WTC11 (cell line): ENCODE measurements around the gene FMNL2. TPM values are rescaled to one million over a fixed set of nuclear protein-coding genes. Genes with fewer than 3 reads are reported as not detected.

Source experiments
- ATAC-seq: fragments of 200-7000 bp; cut with Tn5 transposase; 2 replicates; pipeline ENCODE4 v1.10.0; 2021; ENCODE audit warnings: mild to moderate bottlenecking, moderate library complexity
- CTCF ChIA-PET: fragments of 300-600 bp; sonication (Branson Sonifier 250); formaldehyde crosslinking; loops from one replicate; lab custom pipeline; 2021; ENCODE audit warnings: antibody characterized with exemption; lab: Charles Lee
- POLR2A ChIA-PET: fragments of 350-600 bp; sonication (Branson Sonifier 250); formaldehyde crosslinking; loops from one replicate; lab custom pipeline; 2021; ENCODE audit warnings: antibody characterized with exemption; lab: Charles Lee
- DNase-seq: peaks from one replicate; pipeline ENCODE4 v3.0.0; 2021; ENCODE audit warnings: low spot score
- H3K27ac Mint-ChIP-seq: 2 replicates; pipeline ENCODE4 v1.8.0; 2021; ENCODE audit warnings: mixed read lengths
- H3K27me3 Mint-ChIP-seq: 2 replicates; pipeline ENCODE4 v1.8.0; 2021; ENCODE audit warnings: low read depth, mild to moderate bottlenecking, moderate library complexity, mixed read lengths
- H3K36me3 Mint-ChIP-seq: 2 replicates; pipeline ENCODE4 v1.8.0; 2021; ENCODE audit warnings: mixed read lengths
- H3K4me1 Mint-ChIP-seq: 2 replicates; pipeline ENCODE4 v1.8.0; 2022; ENCODE audit warnings: mixed read lengths
- H3K4me3 Mint-ChIP-seq: 2 replicates; pipeline ENCODE4 v1.8.0; 2021; ENCODE audit warnings: mild to moderate bottlenecking, moderate library complexity, mixed read lengths
- H3K9me3 Mint-ChIP-seq: 2 replicates; pipeline ENCODE4 v1.8.0; 2021; ENCODE audit warnings: mixed read lengths
- NFYB ChIP-seq: sonication (generic); formaldehyde crosslinking; conservative IDR thresholded peaks from 2 replicates; pipeline ENCODE4 v1.8.0; 2022; ENCODE audit warnings: low read depth, missing genetic modification reagents
- NR1H2 ChIP-seq: sonication (generic); formaldehyde crosslinking; IDR thresholded peaks from 2 replicates; pipeline ENCODE4 v1.9.0; 2021; ENCODE audit warnings: mild to moderate bottlenecking, moderate library complexity, missing genetic modification reagents
- TCF7 ChIP-seq: sonication (generic); formaldehyde crosslinking; IDR thresholded peaks from 2 replicates; pipeline ENCODE4 v1.8.0; 2022; ENCODE audit warnings: mild to moderate bottlenecking, low read depth, missing genetic modification reagents, moderate library complexity
- TEAD1 ChIP-seq: sonication (generic); formaldehyde crosslinking; IDR thresholded peaks from 2 replicates; pipeline ENCODE4 v1.8.0; 2022; ENCODE audit warnings: mild to moderate bottlenecking, missing genetic modification reagents
- ZBTB21 ChIP-seq: sonication (generic); formaldehyde crosslinking; IDR thresholded peaks from 2 replicates; pipeline ENCODE4 v1.8.1; 2023; ENCODE audit warnings: mild to moderate bottlenecking, missing genetic modification reagents, borderline replicate concordance
- total RNA-seq: library from RNA; stranded (reverse); gene quantifications from 3 replicates; pipeline ENCODE4 v1.2.3, GENCODE V29; 2021
- TF ChIP-seq, protein P1 (sequence below): fragments of 250-450 bp; sonication (Bioruptor Pico); IDR thresholded peaks from 2 replicates; pipeline ENCODE4 v1.8.0; 2021; ENCODE audit warnings: mild to moderate bottlenecking
- TF ChIP-seq, protein P2 (sequence below): fragments of 250-450 bp; sonication (Bioruptor Pico); conservative IDR thresholded peaks from 2 replicates; pipeline ENCODE4 v1.9.0; 2021; ENCODE audit warnings: mild to moderate bottlenecking
- TF ChIP-seq, protein P3 (sequence below): fragments of 250-450 bp; sonication (Bioruptor Pico); IDR thresholded peaks from 2 replicates; pipeline ENCODE4 v1.9.0; 2021; ENCODE audit warnings: moderate library complexity, mild to moderate bottlenecking, inconsistent platforms, borderline replicate concordance
- TF ChIP-seq, protein P4 (sequence below): sonication (generic); formaldehyde crosslinking; IDR thresholded peaks from 2 replicates; pipeline ENCODE4 v1.8.0; 2023; ENCODE audit warnings: mild to moderate bottlenecking, missing genetic modification reagents
- TF ChIP-seq, protein P5 (sequence below): sonication (generic); formaldehyde crosslinking; IDR thresholded peaks from 2 replicates; pipeline ENCODE4 v1.8.1; 2023; ENCODE audit warnings: mild to moderate bottlenecking, missing genetic modification reagents, moderate library complexity
- TF ChIP-seq, protein P6 (sequence below): sonication (generic); formaldehyde crosslinking; IDR thresholded peaks from 2 replicates; pipeline ENCODE4 v1.8.1; 2023; ENCODE audit warnings: mild to moderate bottlenecking, missing genetic modification reagents
- TF ChIP-seq, protein P7 (sequence below): sonication (generic); formaldehyde crosslinking; IDR thresholded peaks from 2 replicates; pipeline ENCODE4 v1.8.1; 2023; ENCODE audit warnings: mild to moderate bottlenecking, missing genetic modification reagents, borderline replicate concordance
- TF ChIP-seq, protein P8 (sequence below): sonication (generic); formaldehyde crosslinking; IDR thresholded peaks from 2 replicates; pipeline ENCODE4 v1.8.1; 2022; ENCODE audit warnings: missing genetic modification reagents, borderline replicate concordance
- TF ChIP-seq, protein P9 (sequence below): sonication (generic); formaldehyde crosslinking; IDR thresholded peaks from 2 replicates; pipeline ENCODE4 v1.8.1; 2022; ENCODE audit warnings: mild to moderate bottlenecking, missing genetic modification reagents, moderate library complexity, borderline replicate concordance
- TF ChIP-seq, protein P10 (sequence below): fragments of 200-600 bp; IDR thresholded peaks from 2 replicates; pipeline ENCODE4 v1.8.0; 2022; ENCODE audit warnings: antibody characterized with exemption

Gene FMNL2
- total RNA-seq, 1 experiment from 2014 or later: 43.0 TPM

DNA sequence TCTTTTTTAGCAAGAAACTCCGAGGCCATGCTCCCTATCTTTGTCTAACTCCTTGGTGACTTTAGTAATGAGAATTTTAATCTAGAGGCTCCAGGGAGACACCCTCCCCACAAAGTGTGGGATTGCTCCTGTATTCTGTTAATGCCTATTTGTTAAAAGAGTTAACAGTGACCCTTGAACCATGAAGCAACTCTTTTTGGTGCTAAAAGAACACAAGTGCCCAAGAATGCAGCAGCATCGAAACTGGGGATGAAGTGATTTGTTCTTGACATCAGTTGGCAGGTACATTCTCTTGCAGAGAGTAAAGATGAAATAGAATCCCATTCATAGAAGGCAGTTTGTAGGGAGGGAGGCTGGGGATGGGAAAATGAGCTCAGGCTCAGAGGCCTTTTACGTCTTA is 50.0 kb downstream of the FMNL2 start:
- H3K36me3 Mint-ChIP-seq: peaks cover 12% of the 10 kb centered on the region
- no peak for ATAC-seq
- H3K4me1 Mint-ChIP-seq: peaks cover 57% of the 10 kb centered on the region
- no peak overlapping the region for H3K27ac Mint-ChIP-seq
- no peak for DNase-seq
- CTCF ChIA-PET: no interaction called here
- POLR2A ChIA-PET: no interaction called here
- peaks cover 12% of the 10 kb centered on the region for H3K9me3 Mint-ChIP-seq
- H3K27me3 Mint-ChIP-seq: no peaks in the 10 kb centered on the region
- no peak overlapping the region for H3K4me3 Mint-ChIP-seq
- TF ChIP-seq NFYB (CRISPR knock-in tag): no peak
- TF ChIP-seq TCF7 (CRISPR knock-in tag): no peak
- TF ChIP-seq, protein P1, sequence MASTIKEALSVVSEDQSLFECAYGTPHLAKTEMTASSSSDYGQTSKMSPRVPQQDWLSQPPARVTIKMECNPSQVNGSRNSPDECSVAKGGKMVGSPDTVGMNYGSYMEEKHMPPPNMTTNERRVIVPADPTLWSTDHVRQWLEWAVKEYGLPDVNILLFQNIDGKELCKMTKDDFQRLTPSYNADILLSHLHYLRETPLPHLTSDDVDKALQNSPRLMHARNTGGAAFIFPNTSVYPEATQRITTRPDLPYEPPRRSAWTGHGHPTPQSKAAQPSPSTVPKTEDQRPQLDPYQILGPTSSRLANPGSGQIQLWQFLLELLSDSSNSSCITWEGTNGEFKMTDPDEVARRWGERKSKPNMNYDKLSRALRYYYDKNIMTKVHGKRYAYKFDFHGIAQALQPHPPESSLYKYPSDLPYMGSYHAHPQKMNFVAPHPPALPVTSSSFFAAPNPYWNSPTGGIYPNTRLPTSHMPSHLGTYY (CRISPR knock-in tag): no peak
- TF ChIP-seq, protein P2, sequence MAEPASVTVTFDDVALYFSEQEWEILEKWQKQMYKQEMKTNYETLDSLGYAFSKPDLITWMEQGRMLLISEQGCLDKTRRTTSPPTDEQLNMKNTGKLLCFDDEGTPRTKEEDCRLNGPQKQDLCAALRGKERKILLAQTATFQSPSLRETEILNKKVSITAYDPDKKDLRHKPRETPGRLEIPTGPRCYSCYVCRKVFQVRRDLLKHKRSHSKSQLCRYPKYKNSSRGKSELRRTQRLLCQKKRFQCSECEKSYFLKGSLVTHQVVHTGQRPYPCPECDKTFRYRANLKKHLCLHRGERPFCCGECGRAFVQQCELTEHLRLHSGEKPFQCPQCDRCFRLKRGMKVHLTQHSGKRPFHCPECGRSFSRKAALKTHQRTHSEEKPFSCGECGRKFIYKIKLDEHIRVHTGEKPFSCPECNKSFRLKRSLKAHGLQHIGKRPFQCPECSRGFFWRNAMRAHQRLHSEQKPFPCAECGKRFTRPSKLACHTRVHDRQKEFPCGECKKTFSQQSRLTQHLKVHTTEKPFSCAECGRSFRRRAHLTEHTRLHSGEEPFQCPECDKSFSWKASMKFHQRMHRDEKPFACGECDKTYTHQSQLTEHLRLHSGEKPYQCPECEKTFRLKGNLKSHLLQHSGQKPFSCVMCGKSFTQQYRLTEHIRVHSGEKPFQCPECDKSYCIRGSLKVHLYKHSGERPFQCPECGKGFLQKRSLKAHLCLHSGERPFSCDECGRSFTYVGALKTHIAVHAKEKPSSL (CRISPR knock-in tag): no peak
- no peak for TF ChIP-seq NR1H2 (CRISPR knock-in tag)
- TF ChIP-seq, protein P3, sequence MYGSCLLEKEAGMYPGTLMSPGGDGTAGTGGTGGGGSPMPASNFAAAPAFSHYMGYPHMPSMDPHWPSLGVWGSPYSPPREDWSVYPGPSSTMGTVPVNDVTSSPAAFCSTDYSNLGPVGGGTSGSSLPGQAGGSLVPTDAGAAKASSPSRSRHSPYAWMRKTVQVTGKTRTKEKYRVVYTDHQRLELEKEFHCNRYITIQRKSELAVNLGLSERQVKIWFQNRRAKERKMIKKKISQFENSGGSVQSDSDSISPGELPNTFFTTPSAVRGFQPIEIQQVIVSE: no peak
- TF ChIP-seq, protein P4, sequence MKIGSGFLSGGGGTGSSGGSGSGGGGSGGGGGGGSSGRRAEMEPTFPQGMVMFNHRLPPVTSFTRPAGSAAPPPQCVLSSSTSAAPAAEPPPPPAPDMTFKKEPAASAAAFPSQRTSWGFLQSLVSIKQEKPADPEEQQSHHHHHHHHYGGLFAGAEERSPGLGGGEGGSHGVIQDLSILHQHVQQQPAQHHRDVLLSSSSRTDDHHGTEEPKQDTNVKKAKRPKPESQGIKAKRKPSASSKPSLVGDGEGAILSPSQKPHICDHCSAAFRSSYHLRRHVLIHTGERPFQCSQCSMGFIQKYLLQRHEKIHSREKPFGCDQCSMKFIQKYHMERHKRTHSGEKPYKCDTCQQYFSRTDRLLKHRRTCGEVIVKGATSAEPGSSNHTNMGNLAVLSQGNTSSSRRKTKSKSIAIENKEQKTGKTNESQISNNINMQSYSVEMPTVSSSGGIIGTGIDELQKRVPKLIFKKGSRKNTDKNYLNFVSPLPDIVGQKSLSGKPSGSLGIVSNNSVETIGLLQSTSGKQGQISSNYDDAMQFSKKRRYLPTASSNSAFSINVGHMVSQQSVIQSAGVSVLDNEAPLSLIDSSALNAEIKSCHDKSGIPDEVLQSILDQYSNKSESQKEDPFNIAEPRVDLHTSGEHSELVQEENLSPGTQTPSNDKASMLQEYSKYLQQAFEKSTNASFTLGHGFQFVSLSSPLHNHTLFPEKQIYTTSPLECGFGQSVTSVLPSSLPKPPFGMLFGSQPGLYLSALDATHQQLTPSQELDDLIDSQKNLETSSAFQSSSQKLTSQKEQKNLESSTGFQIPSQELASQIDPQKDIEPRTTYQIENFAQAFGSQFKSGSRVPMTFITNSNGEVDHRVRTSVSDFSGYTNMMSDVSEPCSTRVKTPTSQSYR (CRISPR knock-in tag): no peak
- no peak for TF ChIP-seq TEAD1 (CRISPR knock-in tag)
- TF ChIP-seq, protein P5, sequence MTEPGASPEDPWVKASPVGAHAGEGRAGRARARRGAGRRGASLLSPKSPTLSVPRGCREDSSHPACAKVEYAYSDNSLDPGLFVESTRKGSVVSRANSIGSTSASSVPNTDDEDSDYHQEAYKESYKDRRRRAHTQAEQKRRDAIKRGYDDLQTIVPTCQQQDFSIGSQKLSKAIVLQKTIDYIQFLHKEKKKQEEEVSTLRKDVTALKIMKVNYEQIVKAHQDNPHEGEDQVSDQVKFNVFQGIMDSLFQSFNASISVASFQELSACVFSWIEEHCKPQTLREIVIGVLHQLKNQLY (CRISPR knock-in tag): no peak

DNA sequence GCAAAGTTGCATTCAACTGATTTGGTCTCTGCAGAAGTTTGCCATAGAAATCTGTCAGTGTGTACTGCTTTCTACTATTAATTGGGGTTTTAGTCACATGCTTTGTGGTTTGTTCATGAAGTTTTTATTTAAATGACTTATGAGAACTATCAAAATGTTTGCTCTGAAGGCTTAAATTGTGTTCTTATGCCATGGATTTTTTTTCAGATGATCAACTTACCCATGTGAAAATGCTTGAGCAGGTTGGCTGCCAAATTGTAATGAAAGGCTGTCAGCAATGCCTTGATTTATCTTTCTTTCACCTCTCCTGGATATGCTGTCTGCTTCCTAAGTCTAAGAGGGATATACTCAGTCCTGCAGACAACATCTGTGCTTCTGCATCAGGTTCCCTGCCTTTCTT is 50.7 kb downstream of the FMNL2 start:
- ChIA-PET CTCF (no interaction called here), POLR2A (no interaction called here)
- peaks cover 13% of the 10 kb centered on the region for H3K36me3 Mint-ChIP-seq
- H3K4me3 Mint-ChIP-seq: no peak overlapping the region
- no peak overlapping the region for H3K27ac Mint-ChIP-seq
- H3K27me3 Mint-ChIP-seq: no peaks in the 10 kb centered on the region
- ATAC-seq: no peak
- peaks cover 50% of the 10 kb centered on the region for H3K4me1 Mint-ChIP-seq
- peaks cover 15% of the 10 kb centered on the region for H3K9me3 Mint-ChIP-seq
- no peak for DNase-seq
- TF ChIP-seq, protein P6, sequence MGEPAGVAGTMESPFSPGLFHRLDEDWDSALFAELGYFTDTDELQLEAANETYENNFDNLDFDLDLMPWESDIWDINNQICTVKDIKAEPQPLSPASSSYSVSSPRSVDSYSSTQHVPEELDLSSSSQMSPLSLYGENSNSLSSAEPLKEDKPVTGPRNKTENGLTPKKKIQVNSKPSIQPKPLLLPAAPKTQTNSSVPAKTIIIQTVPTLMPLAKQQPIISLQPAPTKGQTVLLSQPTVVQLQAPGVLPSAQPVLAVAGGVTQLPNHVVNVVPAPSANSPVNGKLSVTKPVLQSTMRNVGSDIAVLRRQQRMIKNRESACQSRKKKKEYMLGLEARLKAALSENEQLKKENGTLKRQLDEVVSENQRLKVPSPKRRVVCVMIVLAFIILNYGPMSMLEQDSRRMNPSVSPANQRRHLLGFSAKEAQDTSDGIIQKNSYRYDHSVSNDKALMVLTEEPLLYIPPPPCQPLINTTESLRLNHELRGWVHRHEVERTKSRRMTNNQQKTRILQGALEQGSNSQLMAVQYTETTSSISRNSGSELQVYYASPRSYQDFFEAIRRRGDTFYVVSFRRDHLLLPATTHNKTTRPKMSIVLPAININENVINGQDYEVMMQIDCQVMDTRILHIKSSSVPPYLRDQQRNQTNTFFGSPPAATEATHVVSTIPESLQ (CRISPR knock-in tag): no peak
- TF ChIP-seq, protein P7, sequence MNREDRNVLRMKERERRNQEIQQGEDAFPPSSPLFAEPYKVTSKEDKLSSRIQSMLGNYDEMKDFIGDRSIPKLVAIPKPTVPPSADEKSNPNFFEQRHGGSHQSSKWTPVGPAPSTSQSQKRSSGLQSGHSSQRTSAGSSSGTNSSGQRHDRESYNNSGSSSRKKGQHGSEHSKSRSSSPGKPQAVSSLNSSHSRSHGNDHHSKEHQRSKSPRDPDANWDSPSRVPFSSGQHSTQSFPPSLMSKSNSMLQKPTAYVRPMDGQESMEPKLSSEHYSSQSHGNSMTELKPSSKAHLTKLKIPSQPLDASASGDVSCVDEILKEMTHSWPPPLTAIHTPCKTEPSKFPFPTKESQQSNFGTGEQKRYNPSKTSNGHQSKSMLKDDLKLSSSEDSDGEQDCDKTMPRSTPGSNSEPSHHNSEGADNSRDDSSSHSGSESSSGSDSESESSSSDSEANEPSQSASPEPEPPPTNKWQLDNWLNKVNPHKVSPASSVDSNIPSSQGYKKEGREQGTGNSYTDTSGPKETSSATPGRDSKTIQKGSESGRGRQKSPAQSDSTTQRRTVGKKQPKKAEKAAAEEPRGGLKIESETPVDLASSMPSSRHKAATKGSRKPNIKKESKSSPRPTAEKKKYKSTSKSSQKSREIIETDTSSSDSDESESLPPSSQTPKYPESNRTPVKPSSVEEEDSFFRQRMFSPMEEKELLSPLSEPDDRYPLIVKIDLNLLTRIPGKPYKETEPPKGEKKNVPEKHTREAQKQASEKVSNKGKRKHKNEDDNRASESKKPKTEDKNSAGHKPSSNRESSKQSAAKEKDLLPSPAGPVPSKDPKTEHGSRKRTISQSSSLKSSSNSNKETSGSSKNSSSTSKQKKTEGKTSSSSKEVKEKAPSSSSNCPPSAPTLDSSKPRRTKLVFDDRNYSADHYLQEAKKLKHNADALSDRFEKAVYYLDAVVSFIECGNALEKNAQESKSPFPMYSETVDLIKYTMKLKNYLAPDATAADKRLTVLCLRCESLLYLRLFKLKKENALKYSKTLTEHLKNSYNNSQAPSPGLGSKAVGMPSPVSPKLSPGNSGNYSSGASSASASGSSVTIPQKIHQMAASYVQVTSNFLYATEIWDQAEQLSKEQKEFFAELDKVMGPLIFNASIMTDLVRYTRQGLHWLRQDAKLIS (CRISPR knock-in tag): no peak
- TF ChIP-seq, protein P8, sequence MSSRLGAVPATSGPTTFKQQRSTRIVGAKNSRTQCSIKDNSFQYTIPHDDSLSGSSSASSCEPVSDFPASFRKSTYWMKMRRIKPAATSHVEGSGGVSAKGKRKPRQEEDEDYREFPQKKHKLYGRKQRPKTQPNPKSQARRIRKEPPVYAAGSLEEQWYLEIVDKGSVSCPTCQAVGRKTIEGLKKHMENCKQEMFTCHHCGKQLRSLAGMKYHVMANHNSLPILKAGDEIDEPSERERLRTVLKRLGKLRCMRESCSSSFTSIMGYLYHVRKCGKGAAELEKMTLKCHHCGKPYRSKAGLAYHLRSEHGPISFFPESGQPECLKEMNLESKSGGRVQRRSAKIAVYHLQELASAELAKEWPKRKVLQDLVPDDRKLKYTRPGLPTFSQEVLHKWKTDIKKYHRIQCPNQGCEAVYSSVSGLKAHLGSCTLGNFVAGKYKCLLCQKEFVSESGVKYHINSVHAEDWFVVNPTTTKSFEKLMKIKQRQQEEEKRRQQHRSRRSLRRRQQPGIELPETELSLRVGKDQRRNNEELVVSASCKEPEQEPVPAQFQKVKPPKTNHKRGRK (CRISPR knock-in tag): no peak
- TF ChIP-seq ZBTB21: no peak
- TF ChIP-seq TCF7 (CRISPR knock-in tag): no peak
- TF ChIP-seq, protein P9, sequence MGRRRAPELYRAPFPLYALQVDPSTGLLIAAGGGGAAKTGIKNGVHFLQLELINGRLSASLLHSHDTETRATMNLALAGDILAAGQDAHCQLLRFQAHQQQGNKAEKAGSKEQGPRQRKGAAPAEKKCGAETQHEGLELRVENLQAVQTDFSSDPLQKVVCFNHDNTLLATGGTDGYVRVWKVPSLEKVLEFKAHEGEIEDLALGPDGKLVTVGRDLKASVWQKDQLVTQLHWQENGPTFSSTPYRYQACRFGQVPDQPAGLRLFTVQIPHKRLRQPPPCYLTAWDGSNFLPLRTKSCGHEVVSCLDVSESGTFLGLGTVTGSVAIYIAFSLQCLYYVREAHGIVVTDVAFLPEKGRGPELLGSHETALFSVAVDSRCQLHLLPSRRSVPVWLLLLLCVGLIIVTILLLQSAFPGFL (CRISPR knock-in tag): no peak
- TF ChIP-seq, protein P10, sequence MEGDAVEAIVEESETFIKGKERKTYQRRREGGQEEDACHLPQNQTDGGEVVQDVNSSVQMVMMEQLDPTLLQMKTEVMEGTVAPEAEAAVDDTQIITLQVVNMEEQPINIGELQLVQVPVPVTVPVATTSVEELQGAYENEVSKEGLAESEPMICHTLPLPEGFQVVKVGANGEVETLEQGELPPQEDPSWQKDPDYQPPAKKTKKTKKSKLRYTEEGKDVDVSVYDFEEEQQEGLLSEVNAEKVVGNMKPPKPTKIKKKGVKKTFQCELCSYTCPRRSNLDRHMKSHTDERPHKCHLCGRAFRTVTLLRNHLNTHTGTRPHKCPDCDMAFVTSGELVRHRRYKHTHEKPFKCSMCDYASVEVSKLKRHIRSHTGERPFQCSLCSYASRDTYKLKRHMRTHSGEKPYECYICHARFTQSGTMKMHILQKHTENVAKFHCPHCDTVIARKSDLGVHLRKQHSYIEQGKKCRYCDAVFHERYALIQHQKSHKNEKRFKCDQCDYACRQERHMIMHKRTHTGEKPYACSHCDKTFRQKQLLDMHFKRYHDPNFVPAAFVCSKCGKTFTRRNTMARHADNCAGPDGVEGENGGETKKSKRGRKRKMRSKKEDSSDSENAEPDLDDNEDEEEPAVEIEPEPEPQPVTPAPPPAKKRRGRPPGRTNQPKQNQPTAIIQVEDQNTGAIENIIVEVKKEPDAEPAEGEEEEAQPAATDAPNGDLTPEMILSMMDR: no peak
